ENCODE data around the gene EVX1. TPM values are rescaled to one million over a fixed set of nuclear protein-coding genes. Genes with fewer than 3 reads are reported as not detected.
A peak's percentile ranks its signal among the peaks of the same experiment; 100 is the strongest.

The EVX1 gene
- total and polyA plus RNA-seq, 2 experiments from 2014 or later, result 0.95 to 1.1 TPM

GRCh38 chr7:27229448-27229847 is 13.2 kb upstream of the EVX1 start:
- TF ChIP-seq EZH2 (IDR thresholded peaks at IDR 0.05; ENCODE audit: borderline replicate concordance) (no peak), CTCF (IDR thresholded peaks at IDR 0.05; ENCODE audit: poor library complexity) (no peak), EZH2phosphoT487 (IDR thresholded peaks at IDR 0.05; ENCODE audit: low read depth, severe bottlenecking, unreplicated experiment) (no peak)
- Histone ChIP-seq H3K36me3 (replicated peaks; ENCODE audit: insufficient read depth, low read depth) (no peaks in the 10 kb centered on the region), H3K9me2 (replicated peaks; ENCODE audit: insufficient read depth) (no peaks in the 10 kb centered on the region), H2AFZ (no peak overlapping the region), H3K4me1 (ENCODE audit: insufficient read depth) (peaks cover 11% of the 10 kb centered on the region), H3K79me2 (no peaks in the 10 kb centered on the region), H3K4me2 (no peak overlapping the region), H3K27me3 (peaks cover 43% of the 10 kb centered on the region), H3K27ac (no peak overlapping the region), H4K20me1 (ENCODE audit: insufficient read depth, poor library complexity, severe bottlenecking) (no peaks in the 10 kb centered on the region), H3K4me3 (no peak overlapping the region), H3K9me3 (ENCODE audit: low read depth) (no peaks in the 10 kb centered on the region)
- no peak for DNase-seq (ENCODE audit: low spot score)
- WGBS (ENCODE audit: low lambda C conversion rate, missing lambda C conversion rate), result 79% methylated on average over 4 of the region's 4 CpGs

DNA sequence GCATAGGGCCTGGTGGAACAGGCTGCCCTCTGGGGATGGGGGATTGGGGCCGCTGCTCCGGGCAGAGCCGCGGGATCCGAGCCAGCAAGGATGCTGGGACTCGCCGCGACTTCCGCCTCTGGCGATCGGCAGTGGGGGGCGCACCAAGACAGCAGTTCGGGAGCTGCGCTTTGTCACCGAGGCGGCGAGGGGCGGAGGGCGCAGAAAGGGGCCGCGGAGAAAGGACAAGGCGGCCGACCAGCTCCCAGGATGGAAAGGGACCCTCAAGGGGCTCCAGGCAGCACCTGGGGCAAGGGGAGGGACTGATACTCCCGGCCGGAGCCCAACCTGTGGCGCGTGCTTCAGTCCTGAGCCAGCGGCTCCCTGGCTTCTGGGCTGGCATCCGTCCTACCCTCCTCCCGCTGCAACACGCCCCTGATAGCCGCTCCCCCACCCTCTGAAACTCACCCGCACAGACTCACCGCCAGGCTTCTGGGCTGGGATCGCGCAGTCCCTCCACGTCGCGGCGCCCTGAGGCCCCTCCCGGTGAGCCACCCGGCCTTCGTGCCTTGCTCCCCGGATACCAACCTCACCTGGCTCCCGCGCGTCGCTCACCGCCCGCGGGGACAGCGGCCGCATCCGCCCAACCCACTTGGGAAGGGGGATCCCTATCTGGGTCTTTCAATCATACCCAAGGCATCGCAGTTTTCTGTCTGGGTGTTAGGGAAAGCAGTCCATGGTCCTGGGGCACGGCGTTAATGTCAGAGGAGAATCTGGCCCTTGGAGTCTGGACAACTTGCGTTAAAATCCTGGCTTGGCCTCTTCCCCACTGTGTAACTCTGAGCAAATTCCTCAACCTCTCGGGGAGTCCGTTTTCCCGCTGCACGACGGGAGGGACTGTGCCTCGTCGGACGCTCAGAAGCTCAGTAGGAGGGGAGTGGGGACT is 7.0 kb upstream of the EVX1 start:
- TF ChIP-seq CTCF (IDR thresholded peaks at IDR 0.05; ENCODE audit: poor library complexity) (peak; percentile 82), EZH2 (IDR thresholded peaks at IDR 0.05; ENCODE audit: borderline replicate concordance) (no peak), EZH2phosphoT487 (IDR thresholded peaks at IDR 0.05; ENCODE audit: low read depth, severe bottlenecking, unreplicated experiment) (no peak)
- H2AFZ ChIP-seq, result peak overlapping the region; percentile 96
- H3K4me1 ChIP-seq (ENCODE audit: insufficient read depth), result peaks cover 14% of the 10 kb centered on the region
- no peaks in the 10 kb centered on the region for H4K20me1 ChIP-seq (ENCODE audit: insufficient read depth, poor library complexity, severe bottlenecking)
- H3K9me3 ChIP-seq (ENCODE audit: low read depth), result no peaks in the 10 kb centered on the region
- H3K36me3 ChIP-seq (replicated peaks; ENCODE audit: insufficient read depth, low read depth), result no peaks in the 10 kb centered on the region
- 4% methylated on average over 49 of the region's 66 CpGs for WGBS (ENCODE audit: low lambda C conversion rate, missing lambda C conversion rate)
- H3K27me3 ChIP-seq, result peaks cover 52% of the 10 kb centered on the region
- H3K27ac ChIP-seq, result peak overlapping the region; percentile 40
- no peaks in the 10 kb centered on the region for H3K9me2 ChIP-seq (replicated peaks; ENCODE audit: insufficient read depth)
- peak overlapping the region; percentile 83 for H3K4me3 ChIP-seq
- DNase-seq (ENCODE audit: low spot score), result peak; percentile 87
- peaks cover 6% of the 10 kb centered on the region for H3K79me2 ChIP-seq
- peak overlapping the region; percentile 99 for H3K4me2 ChIP-seq

DNA sequence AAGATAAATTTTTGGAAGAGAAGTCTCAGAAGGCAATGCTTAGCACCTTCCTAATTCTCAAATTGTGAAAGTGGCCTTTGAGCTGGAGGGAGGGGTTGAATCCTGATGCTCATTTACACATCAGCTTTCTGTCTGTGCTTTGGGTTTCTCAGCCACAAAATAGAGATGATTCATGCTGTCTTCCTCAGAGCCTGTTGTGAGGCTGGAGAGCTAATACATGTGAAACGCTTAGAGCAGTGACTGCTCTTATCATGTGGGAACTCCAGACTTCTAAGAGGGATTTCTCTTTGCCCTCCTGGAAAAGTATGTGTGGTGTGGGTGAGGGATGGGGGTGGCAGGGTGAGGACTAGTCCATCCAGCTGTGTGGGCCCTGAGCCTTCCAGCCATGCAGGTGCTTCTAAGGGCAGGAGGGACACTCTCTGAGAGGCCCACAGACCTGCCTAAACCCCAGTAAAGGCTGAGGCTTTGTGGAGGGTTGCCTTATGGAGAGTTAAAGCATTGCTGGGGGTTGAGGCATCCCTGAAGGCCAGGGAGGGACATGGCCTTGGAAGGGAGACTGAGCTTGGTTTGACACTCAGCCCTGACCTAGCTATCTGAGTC is 4.8 kb upstream of the EVX1 start:
- Histone ChIP-seq H3K4me2 (no peak overlapping the region), H3K4me3 (no peak overlapping the region), H2AFZ (no peak overlapping the region), H3K27me3 (peaks cover 72% of the 10 kb centered on the region), H3K9me3 (ENCODE audit: low read depth) (no peaks in the 10 kb centered on the region), H3K79me2 (peaks cover 11% of the 10 kb centered on the region), H3K27ac (no peak overlapping the region), H3K36me3 (replicated peaks; ENCODE audit: insufficient read depth, low read depth) (no peaks in the 10 kb centered on the region), H3K4me1 (ENCODE audit: insufficient read depth) (peaks cover 14% of the 10 kb centered on the region), H4K20me1 (ENCODE audit: insufficient read depth, poor library complexity, severe bottlenecking) (no peaks in the 10 kb centered on the region), H3K9me2 (replicated peaks; ENCODE audit: insufficient read depth) (no peaks in the 10 kb centered on the region)
- TF ChIP-seq EZH2 (IDR thresholded peaks at IDR 0.05; ENCODE audit: borderline replicate concordance) (no peak), CTCF (IDR thresholded peaks at IDR 0.05; ENCODE audit: poor library complexity) (no peak), EZH2phosphoT487 (IDR thresholded peaks at IDR 0.05; ENCODE audit: low read depth, severe bottlenecking, unreplicated experiment) (no peak)
- WGBS (ENCODE audit: low lambda C conversion rate, missing lambda C conversion rate), result 56% methylated on average over 1 of the region's 1 CpG
- DNase-seq (ENCODE audit: low spot score), result no peak
